GM23338 (cell line): ENCODE results near the gene MS4A13. TPM values are rescaled to one million over a fixed set of nuclear protein-coding genes. Genes with fewer than 3 reads are reported as not detected.

Experiments used
- ATAC-seq: fragments of 200-7000 bp; cut with Tn5 transposase; 3 replicates; pipeline ENCODE4 v1.9.1; 2020
- DNase-seq: peaks from one replicate; pipeline ENCODE4 v3.0.0-alpha.2; 2015; ENCODE audit warnings: low spot score
- H2AFZ ChIP-seq: fragments of 200-600 bp; sonication (generic); 2 replicates; pipeline ENCODE4 v1.8.0; 2016; ENCODE audit warnings: antibody characterized with exemption, mild to moderate bottlenecking, moderate library complexity
- H3F3A ChIP-seq: fragments of 200-600 bp; sonication (generic); replicated peaks from 2 replicates; pipeline ENCODE4 v1.8.0; 2017; ENCODE audit warnings: antibody characterized with exemption, mixed run types, low read depth
- H3K27ac ChIP-seq: fragments of 200-600 bp; sonication (generic); 2 replicates; pipeline ENCODE4 v1.6.1; 2016; ENCODE audit warnings: low read depth
- H3K27me3 ChIP-seq: fragments of 200-600 bp; sonication (generic); 2 replicates; pipeline ENCODE4 v1.8.0; 2016; ENCODE audit warnings: mild to moderate bottlenecking, mixed run types, moderate library complexity; ENCODE audit not compliant: insufficient read depth
- H3K36me3 ChIP-seq: fragments of 200-600 bp; sonication (generic); 2 replicates; pipeline ENCODE4 v1.8.0; 2016; ENCODE audit warnings: mild to moderate bottlenecking; ENCODE audit not compliant: insufficient read depth
- H3K4me1 ChIP-seq: fragments of 200-600 bp; sonication (generic); 2 replicates; pipeline ENCODE4 v1.8.0; 2016; ENCODE audit warnings: mild to moderate bottlenecking, moderate library complexity; ENCODE audit not compliant: insufficient read depth
- H3K4me2 ChIP-seq: fragments of 200-600 bp; sonication (generic); 2 replicates; pipeline ENCODE4 v1.7.1; 2017; ENCODE audit warnings: mixed run types
- H3K4me3 ChIP-seq: fragments of 200-600 bp; sonication (generic); 2 replicates; pipeline ENCODE4 v1.6.1; 2016; ENCODE audit warnings: mixed run types
- H3K79me2 ChIP-seq: fragments of 200-600 bp; sonication (generic); replicated peaks from 2 replicates; pipeline ENCODE4 v1.8.0; 2017; ENCODE audit warnings: mild to moderate bottlenecking; ENCODE audit not compliant: insufficient read depth
- H3K9me2 ChIP-seq: fragments of 200-600 bp; sonication (generic); 2 replicates; pipeline ENCODE4 v1.8.0; 2017; ENCODE audit not compliant: insufficient read depth
- H4K20me1 ChIP-seq: fragments of 200-600 bp; sonication (generic); replicated peaks from 2 replicates; pipeline ENCODE4 v1.8.0; 2017; ENCODE audit warnings: mild to moderate bottlenecking; ENCODE audit not compliant: insufficient read depth
- H3K27ac Mint-ChIP-seq: 2 replicates; pipeline ENCODE4 v1.8.0; 2020; ENCODE audit warnings: inconsistent platforms, mild to moderate bottlenecking, moderate library complexity, mixed read lengths
- H3K27me3 Mint-ChIP-seq: 3 replicates; pipeline ENCODE4 v1.8.0; 2022; ENCODE audit warnings: low read depth, mild to moderate bottlenecking, moderate library complexity, mixed read lengths, inconsistent platforms; ENCODE audit not compliant: insufficient read depth, poor library complexity
- H3K36me3 Mint-ChIP-seq: 3 replicates; pipeline ENCODE4 v1.8.0; 2021; ENCODE audit warnings: low read depth, mild to moderate bottlenecking, inconsistent platforms, moderate library complexity, mixed read lengths
- H3K4me1 Mint-ChIP-seq: 3 replicates; pipeline ENCODE4 v1.8.0; 2020; ENCODE audit warnings: mild to moderate bottlenecking, inconsistent platforms, mixed read lengths
- H3K4me3 Mint-ChIP-seq: 3 replicates; pipeline ENCODE4 v1.8.0; 2021; ENCODE audit warnings: moderate library complexity, mild to moderate bottlenecking, inconsistent platforms, mixed read lengths
- H3K9me3 Mint-ChIP-seq: 3 replicates; pipeline ENCODE4 v1.8.0; 2020; ENCODE audit warnings: moderate library complexity, mild to moderate bottlenecking, inconsistent platforms, mixed read lengths
- CREB1 ChIP-seq: fragments of 250-450 bp; sonication (Bioruptor Pico); IDR thresholded peaks from 2 replicates; pipeline ENCODE4 v1.5.0; 2020; ENCODE audit warnings: low read depth, mild to moderate bottlenecking, moderate library complexity
- EZH2 ChIP-seq: fragments of 200-600 bp; sonication (generic); IDR thresholded peaks from one replicate; pipeline ENCODE4 v1.8.0; 2017; ENCODE audit warnings: antibody characterized with exemption, mild to moderate bottlenecking, low read depth; ENCODE audit not compliant: unreplicated experiment
- EZH2phosphoT487 ChIP-seq: fragments of 200-600 bp; sonication (generic); IDR thresholded peaks from one replicate; pipeline ENCODE4 v1.8.1; 2018; ENCODE audit warnings: antibody characterized with exemption; ENCODE audit not compliant: unreplicated experiment
- JUNB ChIP-seq: IDR thresholded peaks from one replicate; pipeline ENCODE4 v1.6.1; 2016; ENCODE audit warnings: antibody characterized with exemption; ENCODE audit not compliant: unreplicated experiment
- NANOG ChIP-seq: IDR thresholded peaks from 2 replicates; pipeline ENCODE4 v1.6.1; 2016; ENCODE audit warnings: antibody characterized with exemption, borderline replicate concordance
- POLR2AphosphoS5 ChIP-seq: IDR thresholded peaks from 2 replicates; pipeline ENCODE4 v1.6.1; 2016; ENCODE audit warnings: antibody characterized with exemption, low read depth
- STAT1 ChIP-seq: IDR thresholded peaks from one replicate; pipeline ENCODE4 v1.6.1; 2016; ENCODE audit warnings: antibody characterized with exemption; ENCODE audit not compliant: unreplicated experiment
- ZNF114 ChIP-seq: fragments of 250-450 bp; sonication (Bioruptor Pico); IDR thresholded peaks from 2 replicates; pipeline ENCODE4 v1.5.0; 2020; ENCODE audit warnings: mild to moderate bottlenecking, moderate library complexity
- ZNF331 ChIP-seq: fragments of 250-450 bp; sonication (Bioruptor Pico); IDR thresholded peaks from 2 replicates; pipeline ENCODE4 v1.5.0; 2020; ENCODE audit warnings: low read depth, mild to moderate bottlenecking, moderate library complexity
- polyA plus RNA-seq: library from polyadenylated mRNA; unstranded; fragments of >200 nt; fragmentation: Nextera tagmentation; extraction: Ambion mirVana; gene quantifications from 2 replicates; pipeline ENCODE4 v1.2.1, GENCODE V29; 2016
- total RNA-seq: library from RNA; depleted of rRNA; stranded (reverse); fragments of >200 nt; shearing (Covaris generic); gene quantifications from 2 replicates; pipeline ENCODE4 v1.2.3, GENCODE V29; 2014
- TF ChIP-seq, protein P1 (sequence below): fragments of 250-450 bp; sonication (Bioruptor Pico); IDR thresholded peaks from 2 replicates; pipeline ENCODE4 v1.5.0; 2020; ENCODE audit warnings: mild to moderate bottlenecking, moderate library complexity
- TF ChIP-seq, protein P2 (sequence below): IDR thresholded peaks from 2 replicates; pipeline ENCODE4 v1.6.1; 2016; ENCODE audit warnings: antibody characterized with exemption
- TF ChIP-seq, protein P3 (sequence below), 2 experiments: fragments of 200-600 bp in 1 of 2; sonication (generic) in 1 of 2; conservative IDR thresholded peaks; 2 replicates each; pipeline versions ENCODE4 v1.5.1 to v1.6.1; 2016 to 2017; ENCODE audit warnings: antibody characterized with exemption in 2 of 2, low read depth in 2 of 2, mild to moderate bottlenecking in 2 of 2, moderate library complexity in 1 of 2
- TF ChIP-seq, protein P4 (sequence below): IDR thresholded peaks from one replicate; pipeline ENCODE4 v1.6.1; 2018; ENCODE audit warnings: antibody characterized with exemption; ENCODE audit not compliant: unreplicated experiment

The MS4A13 gene
- total and polyA plus RNA-seq, 2 experiments from 2014 or later = not detected

- DNase-seq (no peak), ATAC-seq (no peak)
- H3K9me2 ChIP-seq = no peaks in the 10 kb centered on the region
- no peak overlapping the region for H3K4me2 ChIP-seq
- no peaks in the 10 kb centered on the region for H3K4me1 ChIP-seq
- H3K27ac Mint-ChIP-seq = no peak overlapping the region
- H2AFZ ChIP-seq = no peak overlapping the region
- no peaks in the 10 kb centered on the region for H4K20me1 ChIP-seq
- H3K9me3 Mint-ChIP-seq = peaks cover 5% of the 10 kb centered on the region; the same call in 2 of the 3 replicates
- H3K36me3 ChIP-seq = no peaks in the 10 kb centered on the region
- peaks cover 3% of the 10 kb centered on the region for H3K27me3 Mint-ChIP-seq
- no peak overlapping the region for H3K4me3 Mint-ChIP-seq
- no peaks in the 10 kb centered on the region for H3K79me2 ChIP-seq
- H3K36me3 Mint-ChIP-seq = no peaks in the 10 kb centered on the region; the same call in 2 of the 3 replicates
- H3F3A ChIP-seq = no peaks in the 10 kb centered on the region
- no peaks in the 10 kb centered on the region for H3K4me1 Mint-ChIP-seq
- no peak for TF ChIP-seq NANOG
- TF ChIP-seq CREB1 = no peak
- TF ChIP-seq JUNB = no peak
- no peak for TF ChIP-seq ZNF331 (CRISPR knock-in tag)
- TF ChIP-seq, protein P1, sequence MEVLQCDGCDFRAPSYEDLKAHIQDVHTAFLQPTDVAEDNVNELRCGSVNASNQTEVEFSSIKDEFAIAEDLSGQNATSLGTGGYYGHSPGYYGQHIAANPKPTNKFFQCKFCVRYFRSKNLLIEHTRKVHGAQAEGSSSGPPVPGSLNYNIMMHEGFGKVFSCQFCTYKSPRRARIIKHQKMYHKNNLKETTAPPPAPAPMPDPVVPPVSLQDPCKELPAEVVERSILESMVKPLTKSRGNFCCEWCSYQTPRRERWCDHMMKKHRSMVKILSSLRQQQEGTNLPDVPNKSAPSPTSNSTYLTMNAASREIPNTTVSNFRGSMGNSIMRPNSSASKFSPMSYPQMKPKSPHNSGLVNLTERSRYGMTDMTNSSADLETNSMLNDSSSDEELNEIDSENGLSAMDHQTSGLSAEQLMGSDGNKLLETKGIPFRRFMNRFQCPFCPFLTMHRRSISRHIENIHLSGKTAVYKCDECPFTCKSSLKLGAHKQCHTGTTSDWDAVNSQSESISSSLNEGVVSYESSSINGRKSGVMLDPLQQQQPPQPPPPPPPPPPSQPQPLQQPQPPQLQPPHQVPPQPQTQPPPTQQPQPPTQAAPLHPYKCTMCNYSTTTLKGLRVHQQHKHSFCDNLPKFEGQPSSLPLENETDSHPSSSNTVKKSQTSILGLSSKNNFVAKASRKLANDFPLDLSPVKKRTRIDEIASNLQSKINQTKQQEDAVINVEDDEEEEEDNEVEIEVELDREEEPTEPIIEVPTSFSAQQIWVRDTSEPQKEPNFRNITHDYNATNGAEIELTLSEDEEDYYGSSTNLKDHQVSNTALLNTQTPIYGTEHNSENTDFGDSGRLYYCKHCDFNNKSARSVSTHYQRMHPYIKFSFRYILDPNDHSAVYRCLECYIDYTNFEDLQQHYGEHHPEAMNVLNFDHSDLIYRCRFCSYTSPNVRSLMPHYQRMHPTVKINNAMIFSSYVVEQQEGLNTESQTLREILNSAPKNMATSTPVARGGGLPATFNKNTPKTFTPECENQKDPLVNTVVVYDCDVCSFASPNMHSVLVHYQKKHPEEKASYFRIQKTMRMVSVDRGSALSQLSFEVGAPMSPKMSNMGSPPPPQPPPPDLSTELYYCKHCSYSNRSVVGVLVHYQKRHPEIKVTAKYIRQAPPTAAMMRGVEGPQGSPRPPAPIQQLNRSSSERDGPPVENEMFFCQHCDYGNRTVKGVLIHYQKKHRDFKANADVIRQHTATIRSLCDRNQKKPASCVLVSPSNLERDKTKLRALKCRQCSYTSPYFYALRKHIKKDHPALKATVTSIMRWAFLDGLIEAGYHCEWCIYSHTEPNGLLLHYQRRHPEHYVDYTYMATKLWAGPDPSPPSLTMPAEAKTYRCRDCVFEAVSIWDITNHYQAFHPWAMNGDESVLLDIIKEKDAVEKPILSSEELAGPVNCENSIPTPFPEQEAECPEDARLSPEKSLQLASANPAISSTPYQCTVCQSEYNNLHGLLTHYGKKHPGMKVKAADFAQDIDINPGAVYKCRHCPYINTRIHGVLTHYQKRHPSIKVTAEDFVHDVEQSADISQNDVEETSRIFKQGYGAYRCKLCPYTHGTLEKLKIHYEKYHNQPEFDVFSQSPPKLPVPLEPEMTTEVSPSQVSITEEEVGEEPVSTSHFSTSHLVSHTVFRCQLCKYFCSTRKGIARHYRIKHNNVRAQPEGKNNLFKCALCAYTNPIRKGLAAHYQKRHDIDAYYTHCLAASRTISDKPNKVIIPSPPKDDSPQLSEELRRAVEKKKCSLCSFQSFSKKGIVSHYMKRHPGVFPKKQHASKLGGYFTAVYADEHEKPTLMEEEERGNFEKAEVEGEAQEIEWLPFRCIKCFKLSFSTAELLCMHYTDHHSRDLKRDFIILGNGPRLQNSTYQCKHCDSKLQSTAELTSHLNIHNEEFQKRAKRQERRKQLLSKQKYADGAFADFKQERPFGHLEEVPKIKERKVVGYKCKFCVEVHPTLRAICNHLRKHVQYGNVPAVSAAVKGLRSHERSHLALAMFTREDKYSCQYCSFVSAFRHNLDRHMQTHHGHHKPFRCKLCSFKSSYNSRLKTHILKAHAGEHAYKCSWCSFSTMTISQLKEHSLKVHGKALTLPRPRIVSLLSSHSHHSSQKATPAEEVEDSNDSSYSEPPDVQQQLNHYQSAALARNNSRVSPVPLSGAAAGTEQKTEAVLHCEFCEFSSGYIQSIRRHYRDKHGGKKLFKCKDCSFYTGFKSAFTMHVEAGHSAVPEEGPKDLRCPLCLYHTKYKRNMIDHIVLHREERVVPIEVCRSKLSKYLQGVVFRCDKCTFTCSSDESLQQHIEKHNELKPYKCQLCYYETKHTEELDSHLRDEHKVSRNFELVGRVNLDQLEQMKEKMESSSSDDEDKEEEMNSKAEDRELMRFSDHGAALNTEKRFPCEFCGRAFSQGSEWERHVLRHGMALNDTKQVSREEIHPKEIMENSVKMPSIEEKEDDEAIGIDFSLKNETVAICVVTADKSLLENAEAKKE = no peak
- TF ChIP-seq, protein P2, sequence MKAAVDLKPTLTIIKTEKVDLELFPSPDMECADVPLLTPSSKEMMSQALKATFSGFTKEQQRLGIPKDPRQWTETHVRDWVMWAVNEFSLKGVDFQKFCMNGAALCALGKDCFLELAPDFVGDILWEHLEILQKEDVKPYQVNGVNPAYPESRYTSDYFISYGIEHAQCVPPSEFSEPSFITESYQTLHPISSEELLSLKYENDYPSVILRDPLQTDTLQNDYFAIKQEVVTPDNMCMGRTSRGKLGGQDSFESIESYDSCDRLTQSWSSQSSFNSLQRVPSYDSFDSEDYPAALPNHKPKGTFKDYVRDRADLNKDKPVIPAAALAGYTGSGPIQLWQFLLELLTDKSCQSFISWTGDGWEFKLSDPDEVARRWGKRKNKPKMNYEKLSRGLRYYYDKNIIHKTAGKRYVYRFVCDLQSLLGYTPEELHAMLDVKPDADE = no peak
- TF ChIP-seq POLR2AphosphoS5 = no peak
- TF ChIP-seq ZNF114 (CRISPR knock-in tag) = no peak
- TF ChIP-seq EZH2 = no peak
- TF ChIP-seq, protein P3, sequence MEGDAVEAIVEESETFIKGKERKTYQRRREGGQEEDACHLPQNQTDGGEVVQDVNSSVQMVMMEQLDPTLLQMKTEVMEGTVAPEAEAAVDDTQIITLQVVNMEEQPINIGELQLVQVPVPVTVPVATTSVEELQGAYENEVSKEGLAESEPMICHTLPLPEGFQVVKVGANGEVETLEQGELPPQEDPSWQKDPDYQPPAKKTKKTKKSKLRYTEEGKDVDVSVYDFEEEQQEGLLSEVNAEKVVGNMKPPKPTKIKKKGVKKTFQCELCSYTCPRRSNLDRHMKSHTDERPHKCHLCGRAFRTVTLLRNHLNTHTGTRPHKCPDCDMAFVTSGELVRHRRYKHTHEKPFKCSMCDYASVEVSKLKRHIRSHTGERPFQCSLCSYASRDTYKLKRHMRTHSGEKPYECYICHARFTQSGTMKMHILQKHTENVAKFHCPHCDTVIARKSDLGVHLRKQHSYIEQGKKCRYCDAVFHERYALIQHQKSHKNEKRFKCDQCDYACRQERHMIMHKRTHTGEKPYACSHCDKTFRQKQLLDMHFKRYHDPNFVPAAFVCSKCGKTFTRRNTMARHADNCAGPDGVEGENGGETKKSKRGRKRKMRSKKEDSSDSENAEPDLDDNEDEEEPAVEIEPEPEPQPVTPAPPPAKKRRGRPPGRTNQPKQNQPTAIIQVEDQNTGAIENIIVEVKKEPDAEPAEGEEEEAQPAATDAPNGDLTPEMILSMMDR (conservative IDR thresholded peaks at IDR 0.05; ENCODE audit: low read depth in 2 of 2) = no peak
- TF ChIP-seq, protein P4, sequence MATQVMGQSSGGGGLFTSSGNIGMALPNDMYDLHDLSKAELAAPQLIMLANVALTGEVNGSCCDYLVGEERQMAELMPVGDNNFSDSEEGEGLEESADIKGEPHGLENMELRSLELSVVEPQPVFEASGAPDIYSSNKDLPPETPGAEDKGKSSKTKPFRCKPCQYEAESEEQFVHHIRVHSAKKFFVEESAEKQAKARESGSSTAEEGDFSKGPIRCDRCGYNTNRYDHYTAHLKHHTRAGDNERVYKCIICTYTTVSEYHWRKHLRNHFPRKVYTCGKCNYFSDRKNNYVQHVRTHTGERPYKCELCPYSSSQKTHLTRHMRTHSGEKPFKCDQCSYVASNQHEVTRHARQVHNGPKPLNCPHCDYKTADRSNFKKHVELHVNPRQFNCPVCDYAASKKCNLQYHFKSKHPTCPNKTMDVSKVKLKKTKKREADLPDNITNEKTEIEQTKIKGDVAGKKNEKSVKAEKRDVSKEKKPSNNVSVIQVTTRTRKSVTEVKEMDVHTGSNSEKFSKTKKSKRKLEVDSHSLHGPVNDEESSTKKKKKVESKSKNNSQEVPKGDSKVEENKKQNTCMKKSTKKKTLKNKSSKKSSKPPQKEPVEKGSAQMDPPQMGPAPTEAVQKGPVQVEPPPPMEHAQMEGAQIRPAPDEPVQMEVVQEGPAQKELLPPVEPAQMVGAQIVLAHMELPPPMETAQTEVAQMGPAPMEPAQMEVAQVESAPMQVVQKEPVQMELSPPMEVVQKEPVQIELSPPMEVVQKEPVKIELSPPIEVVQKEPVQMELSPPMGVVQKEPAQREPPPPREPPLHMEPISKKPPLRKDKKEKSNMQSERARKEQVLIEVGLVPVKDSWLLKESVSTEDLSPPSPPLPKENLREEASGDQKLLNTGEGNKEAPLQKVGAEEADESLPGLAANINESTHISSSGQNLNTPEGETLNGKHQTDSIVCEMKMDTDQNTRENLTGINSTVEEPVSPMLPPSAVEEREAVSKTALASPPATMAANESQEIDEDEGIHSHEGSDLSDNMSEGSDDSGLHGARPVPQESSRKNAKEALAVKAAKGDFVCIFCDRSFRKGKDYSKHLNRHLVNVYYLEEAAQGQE = no peak
- no peak for TF ChIP-seq EZH2phosphoT487
- TF ChIP-seq STAT1 = no peak
- no peaks in the 10 kb centered on the region for H3K27me3 ChIP-seq
- no peak overlapping the region for H3K27ac ChIP-seq
- H3K4me3 ChIP-seq = no peak overlapping the region
These were observed 38.2 kb upstream of the MS4A13 start for GRCh38 chr11:60477035-60477445.
